Measurements from ENCODE around the gene ATF3.
A peak's percentile ranks its signal among the peaks of the same experiment; 100 is the strongest.

Gene ATF3

DNA sequence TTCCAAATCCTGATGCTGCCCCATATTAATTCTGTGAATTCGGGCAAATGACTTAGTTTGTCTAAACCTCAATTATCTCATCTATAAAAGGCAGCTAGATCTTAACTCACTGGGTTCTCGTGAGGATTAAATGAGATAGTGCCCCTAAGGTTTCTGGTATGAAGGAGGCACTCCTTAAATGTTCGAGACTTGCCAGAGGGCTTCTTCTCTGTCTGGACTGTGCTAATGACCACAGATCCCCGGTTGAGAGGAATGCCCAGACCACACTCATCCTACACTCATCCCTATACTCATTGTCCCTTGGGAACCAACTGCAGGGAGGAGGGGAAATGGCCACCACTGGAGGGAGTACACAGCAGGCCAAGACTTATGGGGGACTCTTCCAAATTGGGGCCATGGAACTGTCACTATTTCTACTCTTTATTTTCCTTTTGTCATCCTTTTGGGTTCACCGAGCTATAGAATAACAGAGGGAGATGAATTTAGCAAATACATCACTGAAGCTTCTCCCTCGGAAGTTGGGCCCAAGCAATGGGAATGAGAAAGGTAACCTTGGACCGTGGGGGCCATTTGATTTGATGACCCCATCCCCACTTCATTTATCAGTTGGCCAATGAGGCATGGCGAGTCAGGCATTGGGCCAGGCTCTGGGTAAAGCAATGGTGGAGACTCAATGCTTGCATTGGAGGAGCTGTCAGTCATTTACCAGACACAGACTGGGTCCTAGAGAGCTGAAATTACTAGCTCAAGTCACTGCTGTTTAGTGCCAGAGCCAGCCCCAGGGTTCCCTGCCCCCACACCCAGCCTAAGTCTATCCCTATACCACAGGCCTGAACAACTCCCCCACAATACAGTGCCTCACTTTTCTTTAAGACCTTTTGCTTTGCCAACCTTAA, 5.1 kb downstream of the ATF3 start:
- TF ChIP-seq, protein P1, sequence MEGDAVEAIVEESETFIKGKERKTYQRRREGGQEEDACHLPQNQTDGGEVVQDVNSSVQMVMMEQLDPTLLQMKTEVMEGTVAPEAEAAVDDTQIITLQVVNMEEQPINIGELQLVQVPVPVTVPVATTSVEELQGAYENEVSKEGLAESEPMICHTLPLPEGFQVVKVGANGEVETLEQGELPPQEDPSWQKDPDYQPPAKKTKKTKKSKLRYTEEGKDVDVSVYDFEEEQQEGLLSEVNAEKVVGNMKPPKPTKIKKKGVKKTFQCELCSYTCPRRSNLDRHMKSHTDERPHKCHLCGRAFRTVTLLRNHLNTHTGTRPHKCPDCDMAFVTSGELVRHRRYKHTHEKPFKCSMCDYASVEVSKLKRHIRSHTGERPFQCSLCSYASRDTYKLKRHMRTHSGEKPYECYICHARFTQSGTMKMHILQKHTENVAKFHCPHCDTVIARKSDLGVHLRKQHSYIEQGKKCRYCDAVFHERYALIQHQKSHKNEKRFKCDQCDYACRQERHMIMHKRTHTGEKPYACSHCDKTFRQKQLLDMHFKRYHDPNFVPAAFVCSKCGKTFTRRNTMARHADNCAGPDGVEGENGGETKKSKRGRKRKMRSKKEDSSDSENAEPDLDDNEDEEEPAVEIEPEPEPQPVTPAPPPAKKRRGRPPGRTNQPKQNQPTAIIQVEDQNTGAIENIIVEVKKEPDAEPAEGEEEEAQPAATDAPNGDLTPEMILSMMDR (IDR thresholded peaks at IDR 0.05; ENCODE audit: insufficient read depth, missing control alignments) = no peak
- FAIRE-seq = peak; percentile 63

DNA sequence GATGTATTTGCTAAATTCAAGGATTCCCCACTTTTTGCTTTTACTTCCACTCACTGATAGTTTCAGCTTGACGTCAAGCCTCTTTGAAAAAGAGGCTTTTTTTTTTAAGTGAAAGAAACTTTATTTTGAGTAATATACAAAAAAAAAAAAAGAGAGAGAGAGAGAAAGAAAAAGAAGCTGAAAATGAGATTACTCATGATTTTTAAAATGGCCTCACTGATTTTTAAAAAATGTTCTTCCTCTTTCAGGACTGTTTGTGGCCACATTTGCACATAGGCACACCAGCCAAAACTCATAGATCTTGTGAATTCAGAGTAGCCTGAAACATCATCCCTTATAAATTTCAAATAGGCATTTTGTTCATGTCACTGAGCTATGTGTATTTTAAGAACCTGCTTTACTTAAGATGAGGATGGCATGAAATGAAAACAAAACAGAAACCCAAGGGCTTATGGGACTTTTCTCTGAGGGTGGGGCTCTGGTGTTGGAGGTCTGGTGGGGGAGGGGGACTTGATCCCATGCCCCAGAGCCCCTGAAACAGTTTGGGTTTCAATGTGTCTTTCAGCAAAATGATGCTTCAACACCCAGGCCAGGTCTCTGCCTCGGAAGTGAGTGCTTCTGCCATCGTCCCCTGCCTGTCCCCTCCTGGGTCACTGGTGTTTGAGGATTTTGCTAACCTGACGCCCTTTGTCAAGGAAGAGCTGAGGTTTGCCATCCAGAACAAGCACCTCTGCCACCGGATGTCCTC, 6.1 kb downstream of the ATF3 start:
- DNase-seq (ENCODE audit: insufficient read length, low spot score) (no peak), FAIRE-seq (no peak)
- TF ChIP-seq, protein P1 (IDR thresholded peaks at IDR 0.05; ENCODE audit: insufficient read depth, missing control alignments) = no peak

More for the DNA sequence above, 5.1 kb downstream of the ATF3 start:
- DNase-seq (ENCODE audit: insufficient read length, low spot score) = no peak

DNA sequence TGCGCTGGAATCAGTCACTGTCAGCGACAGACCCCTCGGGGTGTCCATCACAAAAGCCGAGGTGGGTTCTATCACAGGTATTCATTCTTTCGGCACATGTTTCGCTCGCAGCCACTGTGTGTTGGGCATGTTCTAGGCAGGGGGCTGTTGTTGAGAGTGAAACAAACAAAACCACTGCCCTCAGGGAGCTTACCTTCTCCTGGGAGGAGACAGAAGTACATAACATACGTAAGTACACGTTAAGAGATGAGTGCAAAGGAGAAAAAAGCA, 6.6 kb downstream of the ATF3 start:
- FAIRE-seq (no peak), DNase-seq (ENCODE audit: insufficient read length, low spot score) (no peak)
- TF ChIP-seq, protein P1 (IDR thresholded peaks at IDR 0.05; ENCODE audit: insufficient read depth, missing control alignments) = no peak

DNA sequence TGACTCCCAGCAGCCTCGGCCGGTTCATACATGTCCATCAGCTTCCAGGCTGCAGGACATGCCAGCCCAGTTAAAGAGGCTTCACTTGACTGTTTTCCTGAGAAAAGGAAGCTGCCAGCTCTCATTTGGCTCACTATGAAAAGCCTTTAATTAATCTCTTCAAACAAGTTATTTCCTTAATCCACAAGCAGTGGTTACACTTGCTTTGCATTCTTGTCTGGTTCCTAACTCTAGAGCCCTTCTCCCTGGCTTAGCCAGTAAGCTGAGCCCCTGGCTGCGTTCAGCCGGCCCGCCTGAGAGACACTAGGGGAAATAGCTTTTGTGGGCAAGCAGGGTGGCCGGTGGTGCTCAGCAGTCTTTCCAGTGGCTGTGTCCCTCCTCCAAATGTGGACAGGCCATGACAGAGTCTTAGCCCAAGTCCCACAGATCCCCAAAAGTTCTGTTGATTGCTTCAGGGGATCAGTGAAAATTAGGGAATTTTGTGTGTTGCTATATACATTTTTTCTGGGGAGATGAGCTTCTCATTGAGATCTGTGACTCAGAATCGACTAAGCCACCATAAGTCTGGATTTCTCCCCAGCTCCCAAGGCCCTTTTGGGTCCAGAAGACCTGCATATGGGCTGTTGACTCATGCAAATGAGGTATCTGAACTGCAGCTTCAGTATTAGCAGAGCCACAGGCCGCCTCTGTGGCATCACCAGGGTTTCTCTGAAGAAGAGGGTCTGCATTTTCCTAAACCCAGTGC, 10.1 kb downstream of the ATF3 start:
- TF ChIP-seq, protein P1 (IDR thresholded peaks at IDR 0.05; ENCODE audit: insufficient read depth, missing control alignments) = no peak
- DNase-seq (ENCODE audit: insufficient read length, low spot score) (peak; percentile 47), FAIRE-seq (no peak)

DNA sequence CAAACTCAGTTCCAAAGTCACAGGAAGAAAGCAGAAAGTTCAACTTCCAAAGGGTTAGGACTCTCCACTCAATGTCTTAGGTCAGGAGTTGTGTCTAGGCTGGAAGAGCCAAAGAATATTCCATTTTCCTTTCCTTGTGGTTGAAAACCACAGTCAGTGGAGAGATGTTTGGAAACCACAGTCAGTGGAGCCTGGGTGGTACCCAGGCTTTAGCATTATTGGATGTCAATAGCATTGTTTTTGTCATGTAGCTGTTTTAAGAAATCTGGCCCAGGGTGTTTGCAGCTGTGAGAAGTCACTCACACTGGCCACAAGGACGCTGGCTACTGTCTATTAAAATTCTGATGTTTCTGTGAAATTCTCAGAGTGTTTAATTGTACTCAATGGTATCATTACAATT, 11.7 kb downstream of the ATF3 start:
- no peak for DNase-seq (ENCODE audit: insufficient read length, low spot score)
- TF ChIP-seq, protein P1 (IDR thresholded peaks at IDR 0.05; ENCODE audit: insufficient read depth, missing control alignments) = no peak
- FAIRE-seq = no peak

DNA sequence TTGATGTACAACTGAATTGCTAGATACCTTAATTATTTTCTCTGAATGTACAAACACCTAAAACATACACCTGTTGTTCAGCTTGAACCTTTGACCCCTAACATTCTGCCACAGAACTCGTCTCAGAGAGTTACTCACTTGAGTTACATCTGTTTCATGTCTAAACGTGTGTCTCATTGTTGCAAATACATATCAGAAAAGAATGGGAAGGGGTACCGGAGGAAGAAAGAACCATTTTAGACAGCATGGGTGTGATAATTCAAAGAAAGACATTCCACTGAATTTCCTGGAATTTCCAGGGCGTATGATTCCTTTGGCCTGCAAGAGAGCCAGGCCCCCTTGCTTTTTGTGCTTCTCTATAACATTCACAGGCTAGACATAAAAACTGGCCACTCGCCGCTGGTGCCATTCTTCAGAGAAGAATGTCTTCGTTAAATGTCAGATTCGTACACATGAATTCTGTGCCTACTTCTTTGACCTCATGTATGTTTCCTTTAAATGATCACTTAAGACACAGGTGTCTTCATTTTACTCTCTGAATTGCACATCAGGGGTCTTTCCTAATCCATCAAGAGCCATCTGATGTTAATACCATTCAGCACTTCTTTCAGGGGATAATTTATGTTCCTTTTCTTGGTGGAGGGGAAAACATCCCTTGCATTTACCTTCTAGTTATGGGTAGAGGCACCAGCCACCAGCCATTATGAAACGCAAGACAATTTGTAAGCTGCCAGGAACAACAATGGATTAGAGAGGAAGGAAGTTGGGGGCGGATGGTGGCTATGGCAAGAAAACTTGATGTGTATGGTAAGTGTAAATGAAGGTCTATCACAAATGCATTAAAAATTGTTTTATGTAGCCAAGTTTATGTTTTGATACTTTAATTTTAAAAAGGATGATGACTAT, 12.7 kb downstream of the ATF3 start:
- FAIRE-seq (no peak), DNase-seq (ENCODE audit: insufficient read length, low spot score) (no peak)
- TF ChIP-seq, protein P1 (IDR thresholded peaks at IDR 0.05; ENCODE audit: insufficient read depth, missing control alignments) = no peak

Data from D721Med (cell line).